Keratinocyte (primary cell): ENCODE results near the gene NRG3. TPM values are rescaled to one million over a fixed set of nuclear protein-coding genes. Genes with fewer than 3 reads are reported as not detected.

ENCODE experiments used
- DNase-seq: peaks from one replicate; pipeline ENCODE4 v3.0.0-alpha.2; 2011; ENCODE audit warnings: low read depth, missing footprints, low spot score
- FAIRE-seq: peaks from 2 replicates; lab custom pipeline; 2011; peaks lifted over from hg19 to GRCh38; lab: Jason Lieb, UNC
- H2AFZ ChIP-seq: 2 replicates; pipeline ENCODE4 v1.6.0; 2012; ENCODE audit warnings: low read length, control low read depth, inconsistent platforms; ENCODE audit not compliant: control insufficient read depth
- H3K27ac ChIP-seq: 2 replicates; pipeline ENCODE4 v1.5.1; 2011; ENCODE audit warnings: low read length; ENCODE audit not compliant: control insufficient read depth, insufficient read depth
- H3K27me3 ChIP-seq: 3 replicates; pipeline ENCODE4 v1.6.0; 2011; ENCODE audit warnings: low read length; ENCODE audit not compliant: control insufficient read depth, insufficient read depth; ENCODE audit errors: extremely low read depth
- H3K36me3 ChIP-seq, 2 experiments: 2 replicates in 1 of 2; 3 replicates in 1 of 2; pipeline ENCODE4 v1.5.1; 2011; ENCODE audit warnings: low read length in 2 of 2, mild to moderate bottlenecking in 1 of 2; ENCODE audit not compliant: control insufficient read depth in 2 of 2, insufficient read depth in 2 of 2; ENCODE audit errors: extremely low read depth in 1 of 2
- H3K4me1 ChIP-seq: 3 replicates; pipeline ENCODE4 v1.5.1; 2011; ENCODE audit warnings: low read length; ENCODE audit not compliant: control insufficient read depth, insufficient read depth; ENCODE audit errors: extremely low read depth
- H3K4me2 ChIP-seq: 3 replicates; pipeline ENCODE4 v1.6.0; 2011; ENCODE audit warnings: low read depth, low read length; ENCODE audit not compliant: control insufficient read depth, insufficient read depth; ENCODE audit errors: extremely low read depth
- H3K4me3 ChIP-seq, 3 experiments: fragments of 200-600 bp in 1 of 3; sonication (generic) in 1 of 3; 2 replicates in 2 of 3; 3 replicates in 1 of 3; pipeline ENCODE4 v1.5.1; 2011 to 2016; ENCODE audit warnings: low read length in 3 of 3, mild to moderate bottlenecking in 3 of 3, control low read depth in 2 of 3, inconsistent platforms in 1 of 3, low read depth in 1 of 3, mixed read lengths in 1 of 3, mixed run types in 1 of 3, moderate library complexity in 1 of 3; ENCODE audit not compliant: control insufficient read depth in 2 of 3, insufficient read depth in 2 of 3; ENCODE audit errors: extremely low read depth in 1 of 3
- H3K79me2 ChIP-seq: 2 replicates; pipeline ENCODE4 v1.6.0; 2012; ENCODE audit warnings: low read length; ENCODE audit not compliant: control insufficient read depth, insufficient read depth
- H3K9ac ChIP-seq: 3 replicates; pipeline ENCODE4 v1.6.0; 2011; ENCODE audit warnings: low read length; ENCODE audit not compliant: control insufficient read depth, insufficient read depth; ENCODE audit errors: extremely low read depth
- H3K9me1 ChIP-seq: 3 replicates; pipeline ENCODE4 v1.6.0; 2011; ENCODE audit warnings: low read length; ENCODE audit not compliant: control insufficient read depth, insufficient read depth; ENCODE audit errors: extremely low read depth
- H3K9me3 ChIP-seq: 2 replicates; pipeline ENCODE4 v1.5.1; 2012; ENCODE audit warnings: low read depth, low read length; ENCODE audit not compliant: control insufficient read depth
- H4K20me1 ChIP-seq: 3 replicates; pipeline ENCODE4 v1.6.0; 2011; ENCODE audit warnings: low read length; ENCODE audit not compliant: control insufficient read depth, insufficient read depth; ENCODE audit errors: extremely low read depth
- EZH2 ChIP-seq: IDR thresholded peaks from one replicate; pipeline ENCODE4 v1.6.1; 2012; ENCODE audit warnings: inconsistent platforms, mild to moderate bottlenecking, low read length, moderate library complexity
- dilution Hi-C: fragments of 300-500 bp; cut with MboI; formaldehyde crosslinking; loops from one replicate; pipeline ENCODE4 v1.7.0; 2020; ENCODE audit warnings: low sequenced_read_pairs; ENCODE audit not compliant: extremely low pct_ligation_motif_present
- polyA plus RNA-seq, 5 experiments: library from polyadenylated mRNA; depleted of rRNA in 3 of 5; stranded (reverse) in 3 of 5; stranded (forward) in 1 of 5; unstranded in 1 of 5; fragments of >200 nt; gene quantifications; 1 replicate in 1 of 5; 2 replicates in 3 of 5; 3 replicates in 1 of 5; pipeline versions ENCODE4 v1.2.1 to v1.2.3, GENCODE V29; 2011 to 2012; ENCODE audit warnings: missing spikeins in 2 of 5, low read depth in 1 of 5, low replicate concordance in 1 of 5
- TF ChIP-seq, protein P1 (sequence below), 3 experiments: IDR thresholded peaks in 1 of 3; conservative IDR thresholded peaks in 1 of 3; optimal IDR thresholded peaks in 1 of 3; 2 replicates in 2 of 3; 3 replicates in 1 of 3; pipeline versions ENCODE3 to v1.5.1; 2011; ENCODE audit warnings: low read length in 3 of 3, mild to moderate bottlenecking in 3 of 3, moderate library complexity in 2 of 3, control low read depth in 1 of 3, inconsistent platforms in 1 of 3; ENCODE audit not compliant: insufficient read depth in 2 of 3; ENCODE audit errors: extremely low read depth in 1 of 3

NRG3 gene
- polyA plus RNA-seq, 1 donor (not counting 4 experiments of a cell fraction or from before 2014, with no cell fraction given), result not detected

DNA sequence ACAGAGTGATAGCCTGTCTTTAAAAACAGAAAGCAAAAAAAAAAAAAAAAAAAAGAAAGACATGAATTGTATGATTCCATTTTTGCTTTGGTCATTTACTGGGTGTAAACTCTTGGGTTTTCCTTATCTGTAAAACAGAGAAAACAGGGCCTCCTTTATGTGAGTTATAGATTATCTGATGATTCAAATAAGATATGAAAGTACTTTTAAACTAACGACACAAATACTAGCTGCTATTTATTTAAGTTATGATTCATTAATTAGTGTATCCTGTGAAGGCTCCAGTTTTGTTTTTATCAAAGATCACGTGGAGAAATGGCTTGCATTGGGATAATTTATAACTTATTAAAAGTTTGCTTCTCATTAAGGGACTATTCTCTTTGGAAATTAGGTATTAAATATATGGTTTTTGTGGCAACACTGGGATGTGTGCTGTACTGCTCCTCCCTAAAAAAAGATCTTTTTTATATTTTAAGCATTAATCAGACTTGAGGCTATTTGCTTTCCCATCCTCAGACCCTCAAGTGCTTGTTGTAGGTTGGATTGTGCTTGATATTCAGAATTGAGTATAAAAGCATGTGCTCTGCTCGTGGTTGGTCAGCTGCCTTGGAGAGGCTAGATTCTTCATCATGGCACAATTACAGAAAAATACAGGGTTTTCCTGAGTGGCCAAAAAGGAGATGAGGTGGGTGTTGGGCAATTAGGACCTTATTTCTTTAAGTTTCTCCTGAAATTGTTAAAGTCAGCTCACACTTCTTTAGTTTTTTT, 39.9 kb downstream of the NRG3 start:
- Histone ChIP-seq H3K4me1 (no peaks in the 10 kb centered on the region), H3K9ac (no peak overlapping the region), H3K4me3 (no peak overlapping the region), H4K20me1 (no peaks in the 10 kb centered on the region), H3K79me2 (no peaks in the 10 kb centered on the region), H2AFZ (no peak overlapping the region), H3K27me3 (no peaks in the 10 kb centered on the region), H3K4me2 (no peak overlapping the region), H3K36me3 (no peaks in the 10 kb centered on the region), H3K27ac (no peak overlapping the region), H3K9me3 (no peaks in the 10 kb centered on the region), H3K9me1 (no peaks in the 10 kb centered on the region)
- FAIRE-seq, result no peak
- no peak for DNase-seq
- no peak for TF ChIP-seq EZH2
- TF ChIP-seq, protein P1, sequence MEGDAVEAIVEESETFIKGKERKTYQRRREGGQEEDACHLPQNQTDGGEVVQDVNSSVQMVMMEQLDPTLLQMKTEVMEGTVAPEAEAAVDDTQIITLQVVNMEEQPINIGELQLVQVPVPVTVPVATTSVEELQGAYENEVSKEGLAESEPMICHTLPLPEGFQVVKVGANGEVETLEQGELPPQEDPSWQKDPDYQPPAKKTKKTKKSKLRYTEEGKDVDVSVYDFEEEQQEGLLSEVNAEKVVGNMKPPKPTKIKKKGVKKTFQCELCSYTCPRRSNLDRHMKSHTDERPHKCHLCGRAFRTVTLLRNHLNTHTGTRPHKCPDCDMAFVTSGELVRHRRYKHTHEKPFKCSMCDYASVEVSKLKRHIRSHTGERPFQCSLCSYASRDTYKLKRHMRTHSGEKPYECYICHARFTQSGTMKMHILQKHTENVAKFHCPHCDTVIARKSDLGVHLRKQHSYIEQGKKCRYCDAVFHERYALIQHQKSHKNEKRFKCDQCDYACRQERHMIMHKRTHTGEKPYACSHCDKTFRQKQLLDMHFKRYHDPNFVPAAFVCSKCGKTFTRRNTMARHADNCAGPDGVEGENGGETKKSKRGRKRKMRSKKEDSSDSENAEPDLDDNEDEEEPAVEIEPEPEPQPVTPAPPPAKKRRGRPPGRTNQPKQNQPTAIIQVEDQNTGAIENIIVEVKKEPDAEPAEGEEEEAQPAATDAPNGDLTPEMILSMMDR (optimal IDR thresholded peaks at IDR 0.05 in 1 of 3, IDR thresholded peaks at IDR 0.05 in 1 of 3, conservative IDR thresholded peaks at IDR 0.05 in 1 of 3; ENCODE audit: extremely low read depth in 1 of 3, insufficient read depth in 2 of 3, low read length in 3 of 3), result no peak
- dilution Hi-C loops, result no loop called here

GRCh38 chr10:81915504-81915897, 40.5 kb downstream of the NRG3 start:
- no peak for TF ChIP-seq EZH2
- TF ChIP-seq, protein P1 (optimal IDR thresholded peaks at IDR 0.05 in 1 of 3, IDR thresholded peaks at IDR 0.05 in 1 of 3, conservative IDR thresholded peaks at IDR 0.05 in 1 of 3; ENCODE audit: extremely low read depth in 1 of 3, insufficient read depth in 2 of 3, low read length in 3 of 3), result no peak
- no peak for DNase-seq
- Histone ChIP-seq H3K4me3 (no peak overlapping the region), H3K9ac (no peak overlapping the region), H3K27me3 (no peaks in the 10 kb centered on the region), H3K9me3 (no peaks in the 10 kb centered on the region), H3K9me1 (no peaks in the 10 kb centered on the region), H3K4me1 (no peaks in the 10 kb centered on the region), H3K36me3 (no peaks in the 10 kb centered on the region), H4K20me1 (no peaks in the 10 kb centered on the region), H3K27ac (no peak overlapping the region), H3K4me2 (no peak overlapping the region), H2AFZ (no peak overlapping the region), H3K79me2 (no peaks in the 10 kb centered on the region)
- FAIRE-seq, result no peak
- dilution Hi-C loops, result no loop called here
